ENCODE data around the gene CERKL. TPM values are rescaled to one million over a fixed set of nuclear protein-coding genes. Genes with fewer than 3 reads are reported as not detected.

The CERKL gene
- polyA plus RNA-seq, 1 experiment, result 0.06 TPM

DNA sequence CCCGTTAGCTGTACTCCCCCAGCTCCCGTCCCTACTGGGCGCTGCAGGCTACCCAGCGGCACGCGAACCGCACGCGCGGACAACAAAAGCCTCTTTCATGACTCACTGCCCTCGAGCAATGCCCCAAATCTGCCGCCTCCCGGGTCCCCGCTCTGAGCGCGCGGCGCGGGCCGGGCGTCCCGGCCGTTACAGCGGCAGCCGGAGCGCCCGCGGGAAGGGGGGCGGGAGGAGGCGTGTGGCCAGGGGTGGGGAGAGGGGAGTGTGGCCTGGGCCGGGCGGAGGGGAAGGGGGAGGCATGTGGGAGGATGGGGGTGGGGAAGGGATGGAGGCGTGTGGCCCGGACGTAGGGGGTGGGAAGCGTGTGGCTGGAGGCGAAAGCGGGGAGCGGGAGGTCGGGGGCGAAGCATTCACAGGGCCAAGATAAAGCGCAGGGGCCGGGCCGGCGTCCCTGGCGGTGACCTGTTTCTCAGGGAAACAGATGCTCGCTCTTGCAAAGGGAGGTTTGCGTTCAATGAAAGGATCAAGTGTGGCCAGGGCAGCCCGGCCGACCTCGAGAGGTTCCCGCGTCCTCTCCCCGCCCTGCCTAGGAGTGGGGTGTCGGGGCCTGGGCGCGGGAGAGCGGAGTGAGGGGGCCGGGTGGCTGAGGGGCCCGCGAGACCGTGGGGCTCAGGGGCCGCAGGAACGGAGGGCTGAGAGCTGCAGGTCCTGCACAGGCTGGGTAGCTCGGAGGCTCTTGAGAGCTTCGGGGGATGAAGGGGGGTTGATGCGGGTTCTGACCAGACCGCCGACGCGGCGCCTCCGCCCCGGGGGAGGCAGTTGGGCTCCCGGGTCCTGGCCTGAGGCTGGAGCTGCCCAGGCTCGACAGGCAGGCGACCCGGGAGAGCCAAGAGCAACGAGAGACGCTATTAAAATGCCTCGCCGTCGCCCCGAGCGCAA, 26.9 kb upstream of the CERKL start:
- CTCF ChIA-PET, result no interaction called here
- peaks cover 60% of the 10 kb centered on the region for H3K27me3 ChIP-seq (ENCODE audit: control insufficient read depth, insufficient read depth, low read length)
- no peaks in the 10 kb centered on the region for H3K36me3 ChIP-seq (ENCODE audit: control insufficient read depth, insufficient read depth, low read length)
- TF ChIP-seq, protein P1, sequence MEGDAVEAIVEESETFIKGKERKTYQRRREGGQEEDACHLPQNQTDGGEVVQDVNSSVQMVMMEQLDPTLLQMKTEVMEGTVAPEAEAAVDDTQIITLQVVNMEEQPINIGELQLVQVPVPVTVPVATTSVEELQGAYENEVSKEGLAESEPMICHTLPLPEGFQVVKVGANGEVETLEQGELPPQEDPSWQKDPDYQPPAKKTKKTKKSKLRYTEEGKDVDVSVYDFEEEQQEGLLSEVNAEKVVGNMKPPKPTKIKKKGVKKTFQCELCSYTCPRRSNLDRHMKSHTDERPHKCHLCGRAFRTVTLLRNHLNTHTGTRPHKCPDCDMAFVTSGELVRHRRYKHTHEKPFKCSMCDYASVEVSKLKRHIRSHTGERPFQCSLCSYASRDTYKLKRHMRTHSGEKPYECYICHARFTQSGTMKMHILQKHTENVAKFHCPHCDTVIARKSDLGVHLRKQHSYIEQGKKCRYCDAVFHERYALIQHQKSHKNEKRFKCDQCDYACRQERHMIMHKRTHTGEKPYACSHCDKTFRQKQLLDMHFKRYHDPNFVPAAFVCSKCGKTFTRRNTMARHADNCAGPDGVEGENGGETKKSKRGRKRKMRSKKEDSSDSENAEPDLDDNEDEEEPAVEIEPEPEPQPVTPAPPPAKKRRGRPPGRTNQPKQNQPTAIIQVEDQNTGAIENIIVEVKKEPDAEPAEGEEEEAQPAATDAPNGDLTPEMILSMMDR (IDR thresholded peaks at IDR 0.05; ENCODE audit: insufficient read depth, low read depth, low read length), result no peak
- no peak for DNase-seq (ENCODE audit: low read depth)
- H3K4me3 ChIP-seq (ENCODE audit: low read depth, low read length), result no peak overlapping the region
- POLR2A ChIA-PET, result no interaction called here

DNA sequence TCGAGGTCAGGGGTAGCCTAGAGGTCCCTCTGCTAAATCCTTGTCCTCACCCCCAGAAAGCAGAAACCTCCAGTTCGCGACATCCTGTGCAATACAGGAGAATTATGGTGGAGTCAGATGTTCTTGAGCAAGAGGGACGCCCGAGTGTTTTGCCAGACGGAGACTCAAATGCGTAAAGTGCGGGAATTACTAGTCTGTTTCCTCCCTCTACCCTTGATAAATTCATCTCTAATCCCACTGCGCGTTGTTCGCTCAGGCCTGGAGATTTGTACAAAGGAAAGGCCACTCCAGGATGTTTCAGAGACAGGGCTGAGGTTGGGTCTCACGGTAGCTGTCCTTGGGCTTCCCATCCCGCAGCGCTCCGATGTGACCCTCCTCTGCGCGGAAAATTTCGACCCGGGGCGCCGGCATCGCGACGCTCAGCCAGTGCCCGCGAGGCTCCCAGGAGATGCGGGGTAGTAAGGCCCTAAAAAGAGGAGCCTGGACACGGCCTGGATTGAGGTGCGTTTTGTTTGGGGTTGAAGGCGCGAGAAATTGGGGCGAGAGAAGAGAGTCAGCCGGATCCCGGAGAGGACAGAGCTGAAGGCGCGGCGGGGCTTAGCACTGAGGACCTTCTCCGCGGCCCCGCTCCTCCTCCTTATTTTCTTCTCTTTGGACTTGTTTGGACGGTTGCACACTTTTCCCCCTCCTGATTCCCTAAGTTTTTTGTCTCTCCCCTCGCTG, 26.1 kb upstream of the CERKL start:
- peaks cover 69% of the 10 kb centered on the region for H3K27me3 ChIP-seq (ENCODE audit: control insufficient read depth, insufficient read depth, low read length)
- ChIA-PET CTCF (no interaction called here), POLR2A (no interaction called here)
- H3K4me3 ChIP-seq (ENCODE audit: low read depth, low read length), result no peak overlapping the region
- no peaks in the 10 kb centered on the region for H3K36me3 ChIP-seq (ENCODE audit: control insufficient read depth, insufficient read depth, low read length)
- no peak for DNase-seq (ENCODE audit: low read depth)
- TF ChIP-seq, protein P1 (IDR thresholded peaks at IDR 0.05; ENCODE audit: insufficient read depth, low read depth, low read length), result no peak

DNA sequence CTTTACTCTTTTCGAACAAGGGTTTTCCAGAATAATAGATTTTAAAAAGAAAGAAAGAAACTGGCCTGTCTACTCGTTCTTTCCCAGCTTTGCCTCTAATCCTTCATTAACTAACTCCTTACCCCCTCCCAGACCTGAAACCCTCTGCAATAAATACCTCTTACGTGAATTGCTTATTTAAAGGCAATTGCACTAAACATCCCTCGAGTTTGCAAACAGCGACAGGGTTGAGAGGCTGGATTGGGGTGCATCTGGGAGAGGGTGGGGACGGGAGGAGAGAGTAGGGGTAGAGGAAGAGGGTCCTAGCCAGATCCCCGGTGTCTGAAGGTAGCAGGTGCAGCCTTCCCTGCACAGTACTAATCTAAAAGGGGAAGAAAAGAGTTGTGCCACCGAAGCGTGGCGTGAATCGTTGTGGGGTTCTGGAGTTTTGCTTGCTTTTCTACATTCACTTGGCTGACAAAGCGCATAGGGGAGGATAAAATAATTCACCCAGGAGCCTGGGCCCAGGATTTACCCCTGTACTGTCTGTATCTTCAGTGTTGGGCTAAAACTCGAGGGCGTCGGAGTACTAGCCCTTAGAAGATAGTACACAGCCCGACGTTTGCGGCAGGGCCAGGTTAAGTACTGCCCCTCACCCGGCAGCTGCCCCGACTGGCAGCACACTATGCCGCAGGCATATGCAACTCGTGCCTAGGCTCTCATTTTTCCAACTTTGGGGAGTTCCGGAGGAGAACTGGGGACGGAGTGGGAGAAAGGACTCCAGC, 25.3 kb upstream of the CERKL start:
- DNase-seq (ENCODE audit: low read depth), result no peak
- TF ChIP-seq, protein P1 (IDR thresholded peaks at IDR 0.05; ENCODE audit: insufficient read depth, low read depth, low read length), result no peak
- POLR2A ChIA-PET, result no interaction called here
- Histone ChIP-seq H3K27me3 (ENCODE audit: control insufficient read depth, insufficient read depth, low read length) (peaks cover 70% of the 10 kb centered on the region), H3K4me3 (ENCODE audit: low read depth, low read length) (no peak overlapping the region), H3K36me3 (ENCODE audit: control insufficient read depth, insufficient read depth, low read length) (no peaks in the 10 kb centered on the region)
- CTCF ChIA-PET, result no interaction called here

DNA sequence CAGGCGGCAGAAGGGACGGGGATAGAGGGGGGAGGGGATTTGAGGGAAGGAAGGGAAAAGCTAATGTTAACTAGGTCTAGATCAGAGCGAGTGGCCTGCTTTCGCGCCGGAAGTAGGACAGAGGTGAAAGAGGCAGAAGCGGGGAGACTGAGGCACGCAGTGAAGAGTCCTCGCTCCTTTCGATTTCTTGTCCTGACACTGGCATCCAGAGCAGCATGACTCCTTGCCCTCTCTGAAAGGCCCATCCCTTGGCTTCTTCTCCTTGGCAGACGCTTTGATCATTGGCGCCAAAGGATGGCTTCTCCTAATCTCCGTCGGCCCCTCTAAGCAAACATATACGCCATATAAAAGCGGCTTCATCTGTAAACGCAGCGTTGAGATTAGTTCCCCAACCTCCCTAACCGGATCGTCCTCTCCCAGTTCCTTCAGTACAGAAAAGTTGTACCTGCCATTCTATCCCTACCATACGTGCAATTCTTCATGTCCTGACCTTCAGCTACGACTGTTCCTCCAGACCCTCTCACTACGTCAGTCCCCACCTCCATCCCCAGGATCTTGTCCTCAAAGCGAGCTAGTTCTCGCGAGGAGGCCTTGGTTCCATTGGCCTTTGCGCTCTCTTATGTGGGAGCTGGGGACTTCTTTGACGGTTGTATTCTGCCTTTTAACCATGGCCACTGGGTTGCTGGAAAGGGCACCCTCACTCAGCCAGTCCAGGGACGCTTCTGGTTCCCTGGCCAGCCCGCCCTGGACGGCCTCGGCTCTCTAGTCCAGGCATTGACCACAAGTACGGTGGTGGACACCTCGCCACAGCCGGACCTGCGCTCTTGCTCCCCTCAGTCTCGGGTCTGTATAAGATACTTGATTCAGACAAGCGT, 24.3 kb upstream of the CERKL start:
- H3K4me3 ChIP-seq (ENCODE audit: low read depth, low read length), result no peak overlapping the region
- ChIA-PET CTCF (interaction anchor here (0.9 kb wide), 1 partner anchor 12 kb away, joined by 3 read pairs; no protein-coding TSS in a partner anchor), POLR2A (no interaction called here)
- DNase-seq (ENCODE audit: low read depth), result no peak
- no peaks in the 10 kb centered on the region for H3K36me3 ChIP-seq (ENCODE audit: control insufficient read depth, insufficient read depth, low read length)
- H3K27me3 ChIP-seq (ENCODE audit: control insufficient read depth, insufficient read depth, low read length), result peaks cover 67% of the 10 kb centered on the region
- TF ChIP-seq, protein P1 (IDR thresholded peaks at IDR 0.05; ENCODE audit: insufficient read depth, low read depth, low read length), result no peak

Measured in BJ (cell line).